Left forelimb (tissue), 1 donor: ENCODE results near the gene ACLY.
"Not testable (repeated sequence)": the region's sequence is repeated elsewhere in the genome, so short reads cannot be mapped to it uniquely, and the experiment has no call there.

Source experiments
- DNase-seq: peaks from one replicate; pipeline ENCODE4 v3.0.0-alpha.2; 2018; ENCODE audit warnings: low spot score

ACLY gene

DNA sequence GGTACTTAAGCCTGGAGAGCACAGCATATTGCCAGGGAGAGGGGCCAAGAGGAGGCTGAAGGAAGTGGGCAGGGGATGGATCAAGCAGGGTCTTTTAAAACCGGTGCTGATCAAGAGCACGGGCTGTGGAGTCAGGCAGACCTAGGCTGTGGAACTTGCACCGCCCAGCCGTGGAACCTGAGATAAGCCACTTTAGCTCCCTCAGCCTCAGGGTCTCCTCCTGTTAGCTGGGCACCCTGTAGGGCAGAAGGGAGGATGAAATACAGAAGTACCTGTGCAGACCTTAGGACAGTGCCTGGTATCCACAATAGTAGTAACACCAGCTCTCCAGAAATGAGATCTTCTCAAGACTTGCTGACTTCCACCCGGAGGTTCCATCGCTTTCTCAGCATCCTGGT lies 20.9 kb upstream of the ACLY start:
- no peak for DNase-seq

DNA sequence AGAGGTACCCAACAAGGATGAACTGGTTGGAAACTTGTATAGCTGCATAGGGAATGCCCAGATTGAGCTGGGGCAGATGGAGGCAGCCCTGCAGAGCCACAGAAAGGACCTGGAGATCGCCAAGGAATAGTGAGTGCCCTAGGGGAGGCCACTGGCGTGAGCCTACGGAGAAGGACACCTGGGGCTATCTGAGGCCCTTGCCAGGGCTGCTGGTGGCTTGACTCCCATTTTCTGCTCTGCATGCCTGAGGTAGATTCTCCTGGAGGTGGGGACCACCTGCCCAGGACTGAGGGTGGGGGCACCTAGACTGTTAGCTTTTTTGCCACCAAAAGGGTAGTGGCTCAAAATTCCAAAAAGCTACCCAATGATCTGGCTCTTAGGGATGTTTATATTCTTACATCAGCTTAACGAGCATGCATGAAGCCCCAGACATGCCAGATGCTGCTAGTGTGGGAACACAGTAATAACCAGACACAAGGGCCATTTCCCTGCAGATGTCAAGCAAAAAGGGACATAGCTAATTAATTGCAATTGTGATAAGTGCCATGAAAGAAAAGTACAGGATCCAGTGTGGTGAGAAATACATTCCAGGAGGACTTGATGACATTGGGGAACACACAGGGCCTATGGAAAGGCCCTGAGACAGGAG lies 20.4 kb upstream of the ACLY start:
- DNase-seq, result no peak

DNA sequence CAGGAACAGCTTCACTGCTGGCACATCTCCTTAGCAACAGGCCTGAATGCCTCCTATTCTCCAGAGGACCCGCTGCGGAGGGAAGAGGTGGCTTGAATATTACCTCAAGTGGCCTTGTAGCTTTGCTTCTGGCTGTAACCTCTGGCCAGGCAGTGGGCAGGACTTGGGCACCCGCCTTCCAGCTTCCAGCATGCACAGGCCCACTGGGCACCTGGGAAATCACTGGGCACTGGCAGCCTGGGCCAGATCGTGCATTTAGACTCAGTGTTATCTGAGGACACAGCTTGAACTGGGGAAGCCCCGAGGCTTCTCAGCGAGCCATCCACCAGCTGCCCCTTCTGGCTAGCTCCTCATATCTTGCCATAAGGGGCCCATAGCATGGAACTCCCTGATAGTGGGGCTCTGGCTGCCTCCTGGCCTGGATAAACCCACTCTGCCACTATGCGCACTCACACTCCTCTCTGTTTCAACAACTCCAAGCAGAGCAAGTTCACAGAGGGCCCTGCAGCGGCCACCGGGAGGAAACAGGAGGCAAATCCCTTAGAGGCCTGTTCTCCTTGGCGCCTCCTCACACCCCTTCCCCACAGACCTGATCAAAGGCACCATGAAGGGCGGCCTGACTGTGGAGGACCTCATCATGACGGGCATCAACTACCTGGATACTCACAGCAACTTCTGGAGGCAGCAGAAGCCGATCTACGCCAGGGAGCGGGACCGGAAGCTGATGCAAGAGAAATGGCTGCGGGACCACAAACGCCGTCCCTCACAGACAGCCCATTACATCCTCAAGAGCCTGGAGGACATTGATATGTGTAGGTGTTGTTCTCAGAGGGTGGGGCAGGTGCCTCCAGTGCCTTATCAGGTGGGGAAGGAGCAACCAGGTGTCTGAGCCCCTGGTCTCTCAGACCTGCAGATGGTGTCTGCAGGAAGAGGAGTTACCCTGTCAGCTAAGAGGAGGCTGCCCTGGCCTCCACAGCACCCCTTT lies 19.5 kb upstream of the ACLY start:
- no peak for DNase-seq

DNA sequence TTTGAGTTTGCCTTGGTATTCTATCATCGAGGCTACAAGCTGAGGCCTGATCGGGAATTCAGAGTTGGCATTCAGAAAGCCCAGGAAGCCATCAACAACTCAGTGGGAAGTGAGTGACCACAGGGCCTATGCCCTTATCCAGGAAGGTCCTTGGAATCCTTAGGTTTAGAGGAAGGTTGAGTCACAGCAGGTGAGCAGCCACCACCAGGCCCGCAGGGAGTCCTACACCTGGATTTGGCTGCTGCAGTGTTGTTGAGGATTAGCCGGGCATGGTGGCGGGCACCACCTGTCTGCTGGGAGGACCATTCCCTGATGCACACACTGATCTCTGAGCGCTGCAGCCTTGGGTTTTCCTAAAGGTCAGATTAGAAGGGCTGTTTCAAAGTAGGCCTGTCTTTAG lies 16.9 kb upstream of the ACLY start:
- DNase-seq, result no peak

DNA sequence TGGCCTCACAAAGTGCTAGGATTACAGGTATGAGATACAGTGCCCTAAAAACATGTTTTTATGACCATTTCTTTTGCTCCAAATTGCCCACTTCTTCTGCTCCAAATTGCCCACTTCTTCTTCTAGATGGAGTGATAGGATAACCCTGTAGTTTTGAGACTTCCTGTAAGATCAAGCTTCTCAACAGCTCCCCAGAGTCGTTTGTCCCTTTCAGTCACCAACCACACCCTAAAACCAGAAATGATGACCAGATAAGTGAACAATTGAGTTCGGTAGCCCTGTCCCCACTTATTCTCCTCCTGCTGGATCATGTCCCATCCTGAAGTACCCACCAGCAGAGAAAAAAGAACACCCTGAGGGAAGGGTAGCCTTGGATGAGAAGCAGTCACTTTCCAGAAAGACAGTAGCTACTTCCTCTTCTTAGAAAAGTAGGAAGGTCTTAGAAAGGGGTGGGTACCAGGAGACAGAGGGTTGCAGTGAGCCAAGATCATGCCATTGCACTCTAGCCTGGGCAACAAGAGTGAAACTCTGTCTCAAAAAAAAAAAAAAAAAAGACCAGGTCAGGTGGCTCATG lies 14.2 kb upstream of the ACLY start:
- DNase-seq, result no peak

DNA sequence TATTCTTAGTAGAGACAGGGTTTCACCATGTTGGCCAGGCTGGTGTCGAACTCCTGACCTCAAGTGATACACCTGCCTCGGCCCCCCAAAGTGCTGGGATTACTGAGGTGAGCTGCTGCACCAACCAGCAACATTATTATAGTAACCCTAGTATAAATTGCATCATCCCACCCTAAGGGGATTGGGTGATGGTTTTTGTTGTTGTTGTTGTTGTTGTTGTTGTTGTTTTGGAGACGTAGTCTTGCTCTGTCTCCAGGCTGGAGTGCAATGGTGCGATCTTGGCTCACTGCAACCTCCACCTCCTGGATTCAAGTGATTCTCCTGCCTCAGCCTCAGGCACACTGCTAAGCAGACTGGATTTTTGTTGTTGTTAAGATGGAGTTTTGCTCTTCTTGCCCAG lies 13.0 kb upstream of the ACLY start:
- not testable (repeated sequence) for DNase-seq

DNA sequence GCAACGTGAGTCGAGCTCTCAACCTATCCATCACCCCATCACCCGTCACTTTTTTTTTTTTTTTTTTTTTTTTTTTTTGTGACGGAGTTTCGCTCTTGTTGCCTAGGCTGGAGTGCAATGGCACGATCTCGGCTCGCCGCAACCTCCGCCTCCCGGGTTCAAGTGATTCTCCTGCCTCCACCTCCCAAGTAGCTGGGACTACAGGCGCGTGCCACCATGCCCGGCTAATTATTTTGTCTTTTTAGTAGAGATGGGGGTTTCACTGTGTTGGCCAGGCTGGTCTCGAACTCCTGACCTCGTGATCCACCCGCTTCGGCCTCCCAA lies 12.0 kb upstream of the ACLY start:
- DNase-seq, result not testable (repeated sequence)

DNA sequence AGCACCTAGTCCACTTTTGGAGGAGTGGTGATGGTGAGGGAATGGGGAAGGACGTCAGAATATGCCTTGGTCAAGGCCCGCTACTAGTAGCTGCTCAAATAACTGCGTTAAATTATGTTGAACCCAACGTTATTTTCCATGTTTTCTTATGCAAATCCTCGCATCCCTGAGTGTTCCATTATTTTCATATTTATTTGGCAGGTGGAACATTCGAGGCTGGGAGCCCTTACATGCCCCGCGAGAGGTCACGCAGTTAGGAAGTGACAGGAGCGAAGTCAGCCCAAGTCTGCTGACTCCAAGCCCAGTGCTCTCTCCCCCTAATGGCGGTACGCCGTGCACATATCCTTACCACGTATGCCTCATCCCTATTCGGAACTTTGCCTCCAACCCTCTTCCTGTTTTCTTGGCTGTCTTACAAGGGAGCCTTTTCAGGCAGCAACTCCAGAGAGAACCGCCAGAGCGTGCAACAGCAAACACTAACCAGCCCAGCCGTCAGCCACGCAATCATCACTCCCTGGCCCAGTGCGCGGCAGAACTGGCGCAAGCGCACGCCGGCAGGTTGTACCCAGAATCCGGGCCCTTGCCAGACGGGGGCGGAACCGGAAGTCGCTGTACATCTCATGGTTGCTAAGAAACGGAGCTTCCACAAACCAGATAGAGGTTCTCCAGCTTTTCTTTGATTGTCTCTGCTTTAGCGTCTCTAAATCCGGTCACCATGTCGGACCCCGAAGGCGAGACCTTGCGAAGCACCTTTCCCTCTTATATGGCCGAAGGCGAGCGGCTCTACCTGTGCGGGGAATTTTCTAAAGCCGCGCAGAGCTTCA lies 11.5 kb upstream of the ACLY start, which contains the start of gene ODAD4:
Gene ODAD4 (plus strand): TSS at position 609 of the 824 bp plus-strand sequence. CDS start 107 bp downstream, at position 716.
- DNase-seq, result peak; percentile 97

DNA sequence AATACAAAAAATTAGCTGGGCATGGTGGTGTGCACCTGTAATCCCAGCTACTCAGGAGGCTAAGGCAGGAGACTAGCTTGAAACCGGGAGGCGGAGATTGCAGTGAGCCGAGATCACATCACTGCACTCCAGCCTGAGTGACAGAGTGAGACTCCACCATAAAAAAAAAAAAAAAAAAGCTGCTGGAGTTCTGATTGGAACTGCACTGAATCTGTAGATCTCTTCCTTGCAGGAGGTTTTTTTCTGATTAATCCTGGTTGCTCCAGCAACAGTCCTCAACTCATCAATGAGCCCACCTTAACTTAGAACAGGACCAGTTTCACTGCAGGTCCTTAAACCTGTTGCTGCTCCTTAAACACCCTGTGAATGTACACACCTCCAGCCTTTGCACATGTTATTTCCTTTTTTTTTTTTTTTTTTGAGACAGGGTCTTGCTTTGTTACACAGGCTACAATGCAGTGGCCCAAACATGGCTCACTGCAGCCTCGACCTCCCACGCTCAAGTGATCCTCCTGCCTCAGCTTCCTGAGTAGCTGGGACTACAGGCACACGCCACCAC lies 10.0 kb upstream of the ACLY start:
- DNase-seq, result no peak

DNA sequence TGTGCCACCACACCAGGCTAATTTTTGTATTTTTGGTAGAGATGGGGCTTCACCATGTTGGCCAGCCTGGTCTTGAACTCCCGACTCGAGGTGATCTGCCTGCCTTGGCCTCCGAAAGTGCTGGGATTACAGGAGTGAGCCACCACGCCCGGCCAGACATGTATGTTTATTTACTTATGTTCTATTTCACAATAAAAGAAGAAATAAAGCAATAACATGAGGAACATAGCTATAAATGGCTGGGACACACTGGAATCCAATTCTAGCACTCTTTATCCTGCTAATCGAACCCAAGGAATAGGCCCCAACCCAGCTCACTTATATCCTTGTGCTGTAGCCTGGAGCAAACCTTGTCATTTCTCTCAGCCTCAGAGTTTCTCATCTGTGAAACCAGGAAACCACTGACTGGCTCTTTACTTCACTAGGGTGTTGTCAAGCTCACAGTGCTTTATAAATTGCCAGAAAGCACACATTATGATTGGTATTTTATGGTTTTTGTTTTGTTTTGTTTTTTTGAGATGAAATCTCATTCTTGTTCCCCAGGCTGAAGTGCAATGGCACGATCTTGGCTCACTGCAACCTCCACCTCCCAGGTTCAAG lies 7.3 kb upstream of the ACLY start:
- DNase-seq, result no peak

DNA sequence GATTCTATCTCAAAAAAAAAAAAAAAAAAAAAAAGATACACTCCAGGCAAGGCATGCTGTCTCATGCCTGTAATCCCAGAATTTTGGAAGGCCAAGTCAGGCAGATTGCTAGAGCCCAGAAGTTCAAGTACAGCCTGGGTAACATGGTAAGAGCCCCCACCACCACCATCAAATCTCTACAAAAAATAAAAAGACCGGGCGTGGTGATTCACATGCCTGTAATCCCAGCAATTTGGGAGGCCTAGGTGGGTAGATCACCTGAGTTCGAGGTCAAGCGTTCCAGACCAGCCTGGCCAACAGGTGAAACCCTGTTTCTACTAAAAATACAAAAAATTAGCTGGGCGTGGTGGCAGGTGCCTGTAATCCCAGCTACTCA lies 1.8 kb upstream of the ACLY start:
- DNase-seq, result no peak

DNA sequence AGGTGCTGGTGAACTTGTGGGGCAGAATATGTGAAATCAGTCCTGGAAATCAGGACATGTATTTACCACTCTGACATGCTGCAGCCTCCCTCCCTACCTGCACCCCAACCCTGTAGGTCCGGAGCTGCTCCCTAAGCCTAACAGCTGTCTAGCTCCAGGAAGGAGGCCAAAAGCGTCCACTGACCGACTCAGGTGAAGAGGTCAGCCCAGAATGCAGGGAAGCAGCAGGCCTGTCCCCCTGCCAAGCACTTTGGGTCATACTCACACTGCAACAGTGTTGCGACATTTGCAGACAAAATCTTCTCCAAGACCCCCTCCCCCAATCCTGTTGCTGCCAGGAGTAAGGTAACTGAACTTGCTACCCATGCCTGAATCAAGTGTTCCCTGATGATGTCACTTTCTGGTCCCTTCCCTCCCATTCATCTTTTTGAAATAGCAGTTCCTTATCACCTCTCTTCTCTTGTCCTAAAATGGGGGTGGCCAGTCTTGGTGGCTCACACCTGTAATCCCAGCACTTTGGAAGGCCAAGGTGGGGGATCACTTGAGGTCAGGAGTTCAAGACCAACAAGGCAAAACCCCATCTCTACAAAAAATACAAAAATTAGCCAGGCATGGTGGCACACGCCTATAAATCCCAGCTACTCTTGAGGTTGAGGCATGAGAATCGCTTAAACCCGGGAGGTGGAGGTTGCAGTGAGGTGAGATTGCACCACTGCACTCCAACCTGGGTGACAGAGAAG lies 1.3 kb upstream of the ACLY start:
- no peak for DNase-seq

DNA sequence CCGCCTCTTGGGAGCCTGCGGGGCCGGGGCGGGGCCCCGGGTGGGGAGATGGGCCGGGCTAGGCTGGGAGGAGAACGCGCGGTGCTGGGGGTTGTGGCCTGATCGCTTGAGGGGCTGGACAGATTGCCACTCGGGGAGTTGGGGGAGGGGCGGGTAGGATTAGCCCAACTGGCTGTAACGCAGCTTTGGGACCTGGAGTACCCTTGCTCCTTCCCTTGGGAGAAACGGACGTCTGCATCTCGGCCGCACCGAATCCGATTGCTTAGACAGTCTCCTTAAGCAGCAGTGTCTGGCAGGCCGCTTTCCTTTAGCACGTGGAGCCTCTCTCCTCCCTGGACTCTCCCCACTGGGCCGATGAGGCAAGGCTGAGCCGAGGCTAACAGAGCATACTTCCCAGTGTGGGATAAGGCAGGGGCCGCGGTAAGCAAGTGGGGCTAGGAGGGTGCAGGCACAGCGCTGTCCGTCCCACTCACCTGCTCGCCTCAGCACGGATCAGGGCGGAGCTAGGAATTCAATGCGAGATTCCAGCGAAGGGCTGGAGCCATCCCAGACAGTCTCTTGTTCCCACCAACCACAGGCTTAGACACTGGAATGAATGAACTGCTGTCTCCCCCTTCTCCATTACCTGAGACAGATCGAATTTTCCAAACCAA lies 540 bp upstream of the ACLY start:
- DNase-seq, result no peak

DNA sequence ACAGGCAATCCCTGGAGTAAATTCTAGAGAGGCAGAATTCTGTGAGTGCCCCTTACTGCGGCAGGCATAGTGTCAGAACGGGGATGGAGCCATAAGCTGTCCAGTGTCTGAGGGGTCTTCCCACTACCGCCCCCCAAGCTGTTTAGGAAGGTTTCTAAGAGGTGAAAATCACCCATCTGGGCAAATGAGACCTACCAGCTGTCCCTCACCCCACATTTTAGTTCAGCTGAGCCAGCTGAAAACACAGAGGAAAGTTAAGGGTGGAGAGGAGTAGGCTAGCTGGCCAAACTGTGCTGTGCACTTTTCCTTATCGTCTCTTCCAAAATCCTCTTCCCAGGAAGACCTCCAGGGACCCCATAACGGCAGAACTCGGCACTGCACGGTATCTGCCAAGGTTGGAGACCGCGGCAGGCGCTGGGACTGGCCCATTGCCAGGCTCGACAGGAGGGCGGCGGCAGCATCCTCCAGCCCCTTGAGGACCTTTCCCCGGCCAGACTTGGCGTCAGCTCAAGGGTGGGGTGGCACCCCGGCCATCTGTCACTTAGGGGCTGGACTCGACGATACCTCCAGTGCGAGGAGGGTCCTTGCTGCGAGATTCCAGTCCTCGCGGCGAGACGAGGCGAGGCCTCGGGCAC lies 955 bp downstream of the ACLY start:
- DNase-seq, result peak; percentile 73

DNA sequence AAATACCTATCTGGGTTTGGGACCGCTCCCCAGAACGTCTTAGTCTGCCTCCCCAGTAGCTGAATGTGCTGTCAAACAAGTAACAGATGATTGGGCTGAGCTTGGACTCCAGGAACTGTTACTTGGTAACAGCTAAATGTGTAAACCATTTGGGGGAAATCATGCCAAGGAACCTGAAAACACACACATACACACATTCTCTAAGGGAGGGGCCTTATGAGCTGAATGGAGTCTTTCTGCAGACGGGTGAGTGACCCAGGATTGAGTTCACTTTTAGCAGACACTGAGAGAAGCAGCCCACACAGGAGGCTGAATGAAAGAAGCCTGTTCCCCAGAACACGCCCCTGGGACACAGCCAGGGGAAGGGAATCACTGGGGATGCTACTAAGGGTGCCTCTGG lies 1.6 kb downstream of the ACLY start:
- DNase-seq, result no peak

DNA sequence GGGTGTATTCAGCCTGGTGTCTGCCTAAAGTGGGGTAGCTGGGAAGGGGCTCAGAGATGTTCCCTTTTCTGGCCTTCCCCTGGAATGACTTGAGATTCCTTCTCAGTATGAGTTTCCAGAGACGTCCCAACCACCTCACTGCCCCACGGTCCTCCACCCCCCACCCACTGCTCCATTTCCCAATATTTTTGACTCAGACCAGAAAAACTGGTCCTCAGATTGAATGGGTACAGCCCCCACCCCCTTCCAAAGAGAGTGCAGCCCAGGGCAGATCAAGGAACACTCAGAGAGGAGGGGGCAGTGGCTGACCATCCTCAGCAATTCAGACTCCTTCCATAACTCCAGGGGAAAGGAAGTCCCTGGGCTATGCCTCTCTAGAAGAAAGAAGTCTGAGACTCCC lies 3.2 kb downstream of the ACLY start:
- no peak for DNase-seq

DNA sequence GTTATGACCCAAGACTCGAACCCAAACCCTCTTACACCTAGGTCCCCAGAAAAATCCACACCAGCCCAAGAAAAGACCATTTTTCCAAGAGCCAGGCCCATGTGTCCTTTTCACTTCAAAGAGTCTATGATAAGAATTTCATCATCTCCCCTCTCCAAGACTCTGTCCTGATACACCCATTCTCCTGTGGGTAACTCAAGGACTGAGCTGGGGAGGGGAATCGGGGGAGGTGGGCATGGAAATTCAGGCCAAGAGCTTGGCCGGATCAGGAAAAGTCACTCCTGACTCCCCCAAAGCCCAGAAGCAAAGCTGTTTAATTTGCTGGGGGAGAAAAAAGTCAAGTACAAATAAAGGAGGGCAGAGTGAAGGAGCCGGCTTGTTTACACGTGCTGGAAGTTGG lies 3.7 kb downstream of the ACLY start:
- no peak for DNase-seq

DNA sequence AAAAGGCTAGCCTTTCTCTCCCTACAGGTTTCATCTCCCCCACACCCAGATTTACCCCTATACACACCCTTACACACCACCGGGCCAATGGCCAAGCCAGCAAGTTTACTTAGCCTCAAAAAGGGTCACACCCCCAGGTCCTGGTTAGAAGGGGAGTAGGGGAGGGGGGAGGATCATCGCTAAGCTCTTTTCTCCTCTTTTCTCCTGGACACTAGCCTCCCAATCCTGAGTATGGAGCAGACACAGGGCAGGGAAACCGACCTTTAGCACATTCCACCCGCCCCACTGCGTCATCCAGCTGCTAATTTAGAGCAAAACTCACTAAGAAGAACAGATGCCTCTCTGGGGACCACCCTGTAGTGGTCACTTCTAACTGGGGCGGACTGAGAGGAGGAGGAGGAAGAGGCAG lies 4.4 kb downstream of the ACLY start:
- DNase-seq, result no peak

DNA sequence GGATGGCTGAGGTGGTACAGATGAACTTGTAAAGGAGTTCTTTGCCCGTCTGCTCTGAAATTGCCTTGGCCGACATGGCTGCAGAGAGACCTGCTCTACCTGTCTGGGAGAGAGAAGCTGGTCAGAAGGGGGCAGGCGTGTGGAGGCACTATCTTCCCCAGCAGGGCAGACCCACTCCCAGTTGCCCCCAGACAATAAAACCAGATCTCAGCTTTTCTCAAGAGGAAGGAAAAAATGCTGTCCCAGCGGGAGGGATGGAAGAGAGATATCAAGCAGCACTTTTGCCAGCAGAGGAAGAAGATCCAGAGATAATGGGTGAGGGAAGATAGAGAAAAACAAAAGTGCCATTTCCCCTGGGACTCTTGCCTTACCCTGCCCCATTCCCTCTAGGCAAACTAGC lies 5.0 kb downstream of the ACLY start:
- DNase-seq, result no peak

DNA sequence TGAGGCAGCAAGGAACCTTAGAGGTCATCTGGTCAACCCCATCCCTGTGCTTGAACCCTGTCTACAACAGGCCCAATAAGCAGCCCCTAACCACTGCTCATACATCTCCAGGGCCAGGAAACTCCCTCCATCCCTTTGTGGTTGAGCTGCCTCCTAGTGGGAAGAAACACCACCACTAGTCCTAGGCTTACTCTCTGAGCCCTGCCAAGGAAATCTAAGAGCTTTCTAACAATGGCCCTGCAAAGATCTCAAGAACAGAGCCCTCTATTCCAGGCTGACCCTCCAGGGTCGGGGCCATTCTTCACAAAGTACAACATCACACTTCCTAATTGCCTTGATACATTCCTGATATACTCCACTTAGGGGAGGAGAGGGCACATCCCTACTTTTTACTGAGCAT lies 5.8 kb downstream of the ACLY start:
- no peak for DNase-seq
